ENCODE data around the gene TNC. TPM values are rescaled to one million over a fixed set of nuclear protein-coding genes. Genes with fewer than 3 reads are reported as not detected.
"Not testable (repeated sequence)": the region's sequence is repeated elsewhere in the genome, so short reads cannot be mapped to it uniquely, and the experiment has no call there.

The TNC gene
- polyA plus RNA-seq, 2 donors: 5.3 to 16.3 TPM

- WGBS, 2 donors: 74 to 82% methylated on average over 2 of the region's 2 CpGs
- no peak overlapping the region for H3K4me3 ChIP-seq (ENCODE audit: low read depth in 1 of 2, low read length in 2 of 2)
- no peaks in the 10 kb centered on the region for H3K4me1 ChIP-seq (ENCODE audit: control insufficient read depth in 2 of 2, insufficient read depth in 2 of 2, low read length in 1 of 2)
- no peaks in the 10 kb centered on the region for H3K27me3 ChIP-seq (ENCODE audit: control insufficient read depth in 1 of 2, insufficient read depth in 2 of 2, low read length in 2 of 2)
- H3K36me3 ChIP-seq (ENCODE audit: control insufficient read depth in 2 of 2, insufficient read depth in 2 of 2, low read length in 1 of 2): no peaks in the 10 kb centered on the region
- H3K27ac ChIP-seq (ENCODE audit: low read depth in 2 of 2, low read length in 1 of 2): no peak overlapping the region
- peaks cover 0 to under 1% of the 10 kb centered on the region in 2 donors for H3K9me3 ChIP-seq (ENCODE audit: control insufficient read depth in 2 of 2, insufficient read depth in 1 of 2, low read depth in 1 of 2, low read length in 1 of 2)
These were observed 19.6 kb upstream of the TNC start for GRCh38 chr9:115137526-115137925.

- Histone ChIP-seq H3K36me3 (ENCODE audit: control insufficient read depth in 2 of 2, insufficient read depth in 2 of 2, low read length in 1 of 2) (no peaks in the 10 kb centered on the region), H3K27me3 (ENCODE audit: control insufficient read depth in 1 of 2, insufficient read depth in 2 of 2, low read length in 2 of 2) (no peaks in the 10 kb centered on the region), H3K9me3 (ENCODE audit: control insufficient read depth in 2 of 2, insufficient read depth in 1 of 2, low read depth in 1 of 2, low read length in 1 of 2) (no peaks in the 10 kb centered on the region), H3K4me1 (ENCODE audit: control insufficient read depth in 2 of 2, insufficient read depth in 2 of 2, low read length in 1 of 2) (no peaks in the 10 kb centered on the region), H3K4me3 (ENCODE audit: low read depth in 1 of 2, low read length in 2 of 2) (no peak overlapping the region), H3K27ac (ENCODE audit: low read depth in 2 of 2, low read length in 1 of 2) (no peak overlapping the region)
- 46 to 60% methylated on average over 8 of the region's 8 CpGs for WGBS, 2 donors
These were observed 18.1 kb upstream of the TNC start for GRCh38 chr9:115135821-115136778.

GRCh38 chr9:115134941-115135340 is 17.0 kb upstream of the TNC start:
- Histone ChIP-seq H3K27me3 (ENCODE audit: control insufficient read depth in 1 of 2, insufficient read depth in 2 of 2, low read length in 2 of 2) (no peaks in the 10 kb centered on the region), H3K9me3 (ENCODE audit: control insufficient read depth in 2 of 2, insufficient read depth in 1 of 2, low read depth in 1 of 2, low read length in 1 of 2) (no peaks in the 10 kb centered on the region), H3K27ac (ENCODE audit: low read depth in 2 of 2, low read length in 1 of 2) (no peak overlapping the region), H3K36me3 (ENCODE audit: control insufficient read depth in 2 of 2, insufficient read depth in 2 of 2, low read length in 1 of 2) (no peaks in the 10 kb centered on the region), H3K4me3 (ENCODE audit: low read depth in 1 of 2, low read length in 2 of 2) (no peak overlapping the region), H3K4me1 (ENCODE audit: control insufficient read depth in 2 of 2, insufficient read depth in 2 of 2, low read length in 1 of 2) (no peaks in the 10 kb centered on the region)
- 57 to 62% methylated on average over 4 of the region's 4 CpGs for WGBS, 2 donors

DNA sequence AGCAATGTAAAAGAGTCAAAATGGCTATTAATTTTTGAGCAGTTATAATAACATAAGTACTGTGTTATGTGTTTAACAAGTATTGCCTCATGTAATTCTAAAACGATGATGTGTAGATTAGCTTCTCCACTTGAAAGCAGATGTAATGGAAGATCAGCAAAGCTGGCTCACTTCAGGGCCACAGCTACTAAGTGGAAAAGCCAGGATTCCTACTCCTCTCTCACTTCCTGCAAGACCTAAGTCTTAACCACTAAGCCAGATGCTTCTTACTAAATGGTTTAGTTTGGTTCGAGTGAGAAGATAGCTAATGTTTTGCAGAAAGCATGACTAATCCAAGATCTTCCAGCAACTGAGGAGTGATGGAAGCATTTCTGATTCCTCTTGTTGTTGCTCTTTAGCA is 15.7 kb upstream of the TNC start:
- H3K27me3 ChIP-seq (ENCODE audit: control insufficient read depth in 1 of 2, insufficient read depth in 2 of 2, low read length in 2 of 2): no peaks in the 10 kb centered on the region
- no peaks in the 10 kb centered on the region for H3K4me1 ChIP-seq (ENCODE audit: control insufficient read depth in 2 of 2, insufficient read depth in 2 of 2, low read length in 1 of 2)
- H3K27ac ChIP-seq (ENCODE audit: low read depth in 2 of 2, low read length in 1 of 2): no peak overlapping the region
- no peaks in the 10 kb centered on the region for H3K9me3 ChIP-seq (ENCODE audit: control insufficient read depth in 2 of 2, insufficient read depth in 1 of 2, low read depth in 1 of 2, low read length in 1 of 2)
- H3K36me3 ChIP-seq (ENCODE audit: control insufficient read depth in 2 of 2, insufficient read depth in 2 of 2, low read length in 1 of 2): no peaks in the 10 kb centered on the region
- no peak overlapping the region for H3K4me3 ChIP-seq (ENCODE audit: low read depth in 1 of 2, low read length in 2 of 2)
- WGBS, 2 donors: 57 to 58% methylated on average over 2 of the region's 2 CpGs

GRCh38 chr9:115132648-115133047 is 14.7 kb upstream of the TNC start:
- Histone ChIP-seq H3K27ac (ENCODE audit: low read depth in 2 of 2, low read length in 1 of 2) (no peak overlapping the region), H3K4me3 (ENCODE audit: low read depth in 1 of 2, low read length in 2 of 2) (no peak overlapping the region)
- 70 to 82% methylated on average over 12 of the region's 12 CpGs for WGBS, 2 donors

GRCh38 chr9:115130176-115130575 is 12.2 kb upstream of the TNC start:
- no peak overlapping the region for H3K27ac ChIP-seq (ENCODE audit: low read depth in 2 of 2, low read length in 1 of 2)
- no peaks in the 10 kb centered on the region for H3K4me1 ChIP-seq (ENCODE audit: control insufficient read depth in 2 of 2, insufficient read depth in 2 of 2, low read length in 1 of 2)
- no peaks in the 10 kb centered on the region for H3K36me3 ChIP-seq (ENCODE audit: control insufficient read depth in 2 of 2, insufficient read depth in 2 of 2, low read length in 1 of 2)
- no peaks in the 10 kb centered on the region for H3K9me3 ChIP-seq (ENCODE audit: control insufficient read depth in 2 of 2, insufficient read depth in 1 of 2, low read depth in 1 of 2, low read length in 1 of 2)
- WGBS, 2 donors: 68 to 75% methylated on average over 3 of the region's 3 CpGs
- H3K27me3 ChIP-seq (ENCODE audit: control insufficient read depth in 1 of 2, insufficient read depth in 2 of 2, low read length in 2 of 2): no peaks in the 10 kb centered on the region
- H3K4me3 ChIP-seq (ENCODE audit: low read depth in 1 of 2, low read length in 2 of 2): no peak overlapping the region

More at GRCh38 chr9:115132648-115133047, 14.7 kb upstream of the TNC start:
- no peaks in the 10 kb centered on the region for H3K27me3 ChIP-seq (ENCODE audit: control insufficient read depth in 1 of 2, insufficient read depth in 2 of 2, low read length in 2 of 2)
- H3K36me3 ChIP-seq (ENCODE audit: control insufficient read depth in 2 of 2, insufficient read depth in 2 of 2, low read length in 1 of 2): no peaks in the 10 kb centered on the region
- no peaks in the 10 kb centered on the region for H3K9me3 ChIP-seq (ENCODE audit: control insufficient read depth in 2 of 2, insufficient read depth in 1 of 2, low read depth in 1 of 2, low read length in 1 of 2)
- H3K4me1 ChIP-seq (ENCODE audit: control insufficient read depth in 2 of 2, insufficient read depth in 2 of 2, low read length in 1 of 2): no peaks in the 10 kb centered on the region

- H3K9me3 ChIP-seq (ENCODE audit: control insufficient read depth in 2 of 2, insufficient read depth in 1 of 2, low read depth in 1 of 2, low read length in 1 of 2); H3K4me1 ChIP-seq (ENCODE audit: control insufficient read depth in 2 of 2, insufficient read depth in 2 of 2, low read length in 1 of 2); H3K4me3 ChIP-seq (ENCODE audit: low read depth in 1 of 2, low read length in 2 of 2); H3K27ac ChIP-seq (ENCODE audit: low read depth in 2 of 2, low read length in 1 of 2); H3K36me3 ChIP-seq (ENCODE audit: control insufficient read depth in 2 of 2, insufficient read depth in 2 of 2, low read length in 1 of 2); H3K27me3 ChIP-seq (ENCODE audit: control insufficient read depth in 1 of 2, insufficient read depth in 2 of 2, low read length in 2 of 2): not testable (repeated sequence)
- 85 to 92% methylated on average over 6 of the region's 6 CpGs for WGBS, 2 donors
These were observed 10.8 kb upstream of the TNC start for GRCh38 chr9:115128726-115129125.

DNA sequence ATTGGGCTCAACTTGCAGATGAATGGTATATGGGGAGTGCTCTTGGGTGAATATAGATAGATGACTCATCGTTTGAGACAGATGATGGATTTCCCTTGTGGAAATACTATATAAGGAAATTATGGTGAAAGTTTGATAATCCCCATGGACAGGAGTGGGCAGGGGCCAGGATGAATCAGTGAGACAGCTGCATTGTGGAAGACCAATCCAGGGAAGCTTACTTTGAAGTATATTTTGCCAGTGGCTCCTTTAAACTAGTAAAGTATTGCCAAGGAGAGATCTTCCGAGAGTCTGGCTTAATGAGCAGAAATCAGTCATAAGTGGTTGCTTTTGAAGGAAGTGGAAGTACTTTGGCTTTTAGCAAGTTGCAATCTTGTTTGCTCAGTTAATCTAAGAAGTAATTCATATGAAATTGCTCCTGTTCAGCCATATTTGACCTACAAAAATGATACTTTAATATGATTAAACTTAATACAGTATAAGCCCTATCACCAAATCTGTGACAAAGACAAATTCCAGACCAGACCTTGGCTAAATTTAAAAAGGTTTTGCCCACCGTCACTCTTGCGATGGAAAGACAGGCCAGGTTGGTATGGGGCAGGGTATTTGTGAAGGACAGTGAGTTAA is 9.3 kb upstream of the TNC start:
- Histone ChIP-seq H3K36me3 (ENCODE audit: control insufficient read depth in 2 of 2, insufficient read depth in 2 of 2, low read length in 1 of 2) (no peaks in the 10 kb centered on the region), H3K27me3 (ENCODE audit: control insufficient read depth in 1 of 2, insufficient read depth in 2 of 2, low read length in 2 of 2) (no peaks in the 10 kb centered on the region), H3K9me3 (ENCODE audit: control insufficient read depth in 2 of 2, insufficient read depth in 1 of 2, low read depth in 1 of 2, low read length in 1 of 2) (no peaks in the 10 kb centered on the region), H3K27ac (ENCODE audit: low read depth in 2 of 2, low read length in 1 of 2) (no peak overlapping the region), H3K4me1 (ENCODE audit: control insufficient read depth in 2 of 2, insufficient read depth in 2 of 2, low read length in 1 of 2) (no peaks in the 10 kb centered on the region), H3K4me3 (ENCODE audit: low read depth in 1 of 2, low read length in 2 of 2) (no peak overlapping the region)
- 43 to 49% methylated on average over 4 of the region's 4 CpGs for WGBS, 2 donors

DNA sequence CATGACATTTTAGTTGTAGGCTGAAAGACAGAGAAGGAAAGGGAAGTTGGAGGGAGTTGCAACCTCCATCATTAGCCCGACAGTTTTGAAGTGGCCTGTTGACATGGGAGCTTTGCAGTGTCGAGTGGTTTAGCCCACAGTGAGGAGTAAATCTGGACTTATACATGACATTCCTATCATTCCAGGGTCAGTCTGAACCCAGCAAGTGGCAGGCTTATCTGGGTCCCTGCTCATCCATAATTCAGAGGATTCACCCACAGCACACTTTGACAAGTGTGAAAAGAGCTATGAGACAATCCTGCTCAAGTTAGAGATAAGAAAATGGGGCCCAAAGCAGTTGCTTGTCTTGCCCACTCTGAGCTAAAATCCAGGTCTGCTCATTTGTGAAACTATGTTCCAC is 8.4 kb upstream of the TNC start:
- Histone ChIP-seq H3K36me3 (ENCODE audit: control insufficient read depth in 2 of 2, insufficient read depth in 2 of 2, low read length in 1 of 2) (no peaks in the 10 kb centered on the region), H3K27ac (ENCODE audit: low read depth in 2 of 2, low read length in 1 of 2) (no peak overlapping the region), H3K27me3 (ENCODE audit: control insufficient read depth in 1 of 2, insufficient read depth in 2 of 2, low read length in 2 of 2) (no peaks in the 10 kb centered on the region), H3K4me1 (ENCODE audit: control insufficient read depth in 2 of 2, insufficient read depth in 2 of 2, low read length in 1 of 2) (no peaks in the 10 kb centered on the region), H3K4me3 (ENCODE audit: low read depth in 1 of 2, low read length in 2 of 2) (no peak overlapping the region), H3K9me3 (ENCODE audit: control insufficient read depth in 2 of 2, insufficient read depth in 1 of 2, low read depth in 1 of 2, low read length in 1 of 2) (no peaks in the 10 kb centered on the region)
- 63 to 73% methylated on average over 2 of the region's 2 CpGs for WGBS, 2 donors

All from esophagus (tissue), 2 donors.